HG03135 (cell line): ENCODE results near the gene RBM23.
"Not testable (repeated sequence)": the region's sequence is repeated elsewhere in the genome, so short reads cannot be mapped to it uniquely, and the experiment has no call there.

ENCODE experiments used
- ATAC-seq: cut with Tn5 transposase; IDR thresholded peaks from one replicate; pipeline ENCODE4 v1.9.1; 2021; ENCODE audit warnings: mild to moderate bottlenecking, moderate library complexity; ENCODE audit not compliant: unreplicated experiment

RBM23 gene

GRCh38 chr14:22918804-22919600 is at the start of gene RBM23:
RBM23 (minus strand) TSS chr14:22919149.
- peak; percentile 90 for ATAC-seq

- no peak for ATAC-seq
Measured at GRCh38 chr14:22966783-22967269, 47.9 kb upstream of the RBM23 start.

GRCh38 chr14:22965916-22966782 is 47.2 kb upstream of the RBM23 start:
- not testable (repeated sequence) for ATAC-seq

DNA sequence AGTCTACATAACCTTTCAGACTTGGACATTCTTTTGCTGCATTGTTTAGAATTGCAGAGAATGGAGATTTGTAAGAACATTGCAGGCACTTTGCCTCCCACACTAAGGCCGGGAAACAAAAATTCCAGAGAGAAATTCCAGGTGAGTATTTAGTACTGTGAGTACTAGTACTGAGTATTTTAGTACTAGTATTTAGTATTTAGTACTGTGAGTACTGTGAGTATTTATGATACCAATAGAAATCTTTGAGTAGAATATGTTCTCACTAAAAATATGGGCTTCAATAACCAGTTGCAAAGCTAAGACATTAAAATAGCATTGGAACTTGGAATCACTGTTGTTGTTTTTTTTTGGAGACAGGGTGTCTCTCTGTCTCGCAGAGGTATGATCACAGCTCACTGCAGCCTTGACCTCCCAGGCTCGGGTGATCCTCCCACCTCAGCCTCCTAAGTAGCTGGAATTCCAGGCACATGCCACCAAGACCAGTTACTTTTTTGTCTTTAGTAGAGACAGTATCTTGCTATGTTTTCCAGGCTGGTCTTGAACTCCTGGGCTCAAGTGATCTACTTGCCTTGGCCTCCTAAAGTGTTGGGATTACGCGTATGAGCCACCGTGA is 43.2 kb upstream of the RBM23 start:
- no peak for ATAC-seq

DNA sequence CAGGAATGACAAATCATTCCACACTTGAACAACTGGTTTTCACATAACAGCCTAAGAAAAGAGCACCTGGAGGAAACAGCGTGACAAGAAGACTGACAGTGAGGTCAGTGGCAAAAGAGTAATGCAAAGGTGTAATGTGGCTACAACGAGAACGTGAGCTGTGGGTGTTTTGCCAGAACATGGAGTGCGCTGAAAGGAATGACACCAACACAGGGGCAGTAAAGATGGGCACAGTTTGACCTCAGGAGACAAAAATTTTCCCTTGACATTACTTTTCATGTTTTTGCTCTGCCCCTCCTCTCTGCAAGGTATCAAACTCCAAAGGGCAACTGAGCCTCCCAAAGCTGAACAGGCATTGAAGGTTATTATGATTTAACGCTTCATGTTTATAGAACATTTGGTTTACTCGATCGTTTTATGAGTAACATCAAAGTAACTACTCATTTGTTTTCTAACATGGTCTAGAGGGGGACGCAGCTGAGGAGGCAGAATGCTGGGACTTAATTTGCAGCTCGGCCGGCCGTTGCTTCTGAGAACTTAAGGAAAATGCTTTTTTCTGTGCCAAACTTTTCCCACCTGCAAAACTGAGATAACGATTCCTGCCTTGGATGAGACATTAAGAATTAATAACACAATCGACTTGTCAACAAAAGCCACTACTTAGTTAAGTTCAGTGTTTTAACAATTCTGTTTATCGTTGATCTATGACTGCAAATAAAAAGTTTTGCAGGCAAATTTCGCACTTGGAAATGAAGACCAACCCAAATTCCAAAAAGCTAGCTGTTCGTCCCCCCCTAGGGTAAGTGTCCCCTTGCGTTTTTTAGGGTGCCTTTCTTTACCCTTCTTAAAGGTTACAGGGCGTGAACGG is 37.0 kb upstream of the RBM23 start:
- ATAC-seq = no peak

DNA sequence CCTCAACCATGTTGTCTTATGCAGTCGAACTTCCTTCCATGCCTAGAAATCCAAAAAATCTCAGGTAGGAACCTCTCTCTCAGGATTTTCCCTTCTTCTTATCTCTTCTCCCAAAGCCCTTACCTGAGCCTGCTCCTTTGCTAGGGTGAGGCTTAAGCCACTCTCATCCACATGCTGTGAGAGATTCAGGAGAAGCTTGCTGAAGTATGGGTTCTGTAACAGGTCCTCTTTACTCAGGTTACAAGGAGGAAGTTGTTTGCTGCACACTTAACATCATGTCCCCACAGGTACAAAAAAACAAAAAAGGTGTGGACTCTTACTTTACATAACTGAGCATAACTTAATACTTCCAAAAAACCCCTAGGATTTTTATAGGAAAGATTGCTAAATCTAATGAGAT is 33.5 kb upstream of the RBM23 start:
- no peak for ATAC-seq

- ATAC-seq = not testable (repeated sequence)
Measured at GRCh38 chr14:22951795-22952194, 32.8 kb upstream of the RBM23 start.

DNA sequence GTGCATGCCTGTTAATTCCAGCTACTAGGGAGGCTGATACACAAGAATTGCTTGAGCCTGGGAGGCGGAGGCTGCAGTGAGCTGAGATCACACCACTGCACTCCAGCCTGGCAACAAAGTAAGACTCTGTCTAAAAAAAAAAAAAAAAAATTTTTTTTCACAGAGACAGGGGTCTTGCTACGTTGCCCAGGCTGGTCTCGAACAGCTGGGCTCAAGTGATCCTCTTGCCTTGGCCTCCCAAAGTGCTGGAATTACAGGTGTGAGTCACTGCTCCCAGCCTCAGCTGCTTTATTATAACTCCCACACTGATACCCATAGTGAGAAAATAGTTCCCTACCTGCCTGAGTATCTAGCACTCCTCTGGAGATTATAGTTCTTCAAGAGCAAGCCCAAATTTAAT is 26.7 kb upstream of the RBM23 start:
- no peak for ATAC-seq

- ATAC-seq = no peak
Measured at GRCh38 chr14:22939684-22940083, 20.7 kb upstream of the RBM23 start.

GRCh38 chr14:22935156-22935555 is 16.2 kb upstream of the RBM23 start:
- no peak for ATAC-seq

DNA sequence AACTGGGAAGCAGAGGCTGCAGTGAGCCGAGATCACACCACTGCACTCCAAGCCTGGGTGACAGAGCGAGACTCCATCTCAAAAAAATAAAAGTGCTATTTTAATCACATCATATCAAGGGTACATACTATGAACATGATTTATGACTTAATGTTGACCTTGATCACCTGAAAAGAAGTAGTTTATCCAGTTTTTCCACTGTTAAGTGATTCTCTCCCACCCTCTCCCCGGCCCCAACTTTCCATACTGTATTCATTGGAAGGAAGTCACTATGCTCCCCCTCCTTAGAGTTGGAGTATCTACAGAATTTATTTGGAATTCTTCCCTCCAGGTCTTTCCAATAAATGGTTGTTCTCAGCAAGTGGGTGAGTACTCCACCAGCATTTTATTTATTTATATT is 13.2 kb upstream of the RBM23 start:
- ATAC-seq = no peak

DNA sequence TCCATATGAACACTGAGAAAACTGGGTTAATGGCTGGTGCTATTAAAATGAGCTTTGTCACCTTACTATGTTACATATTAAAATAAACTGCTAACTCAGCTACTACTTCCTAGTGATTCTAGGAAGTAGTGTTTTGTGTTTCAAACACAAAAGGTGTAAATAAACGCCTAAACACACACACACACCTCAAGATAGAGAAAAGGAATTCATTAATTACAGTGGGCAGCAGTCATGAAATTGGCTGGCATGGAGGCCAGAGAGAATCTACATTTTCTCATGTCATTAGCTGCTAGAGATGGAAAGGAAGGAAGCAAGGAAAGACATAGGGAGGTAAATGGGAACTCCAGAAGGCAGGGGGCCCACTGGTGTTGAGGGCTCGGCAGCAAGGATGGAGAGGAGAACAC is 11.0 kb upstream of the RBM23 start:
- peak; percentile 4 for ATAC-seq

DNA sequence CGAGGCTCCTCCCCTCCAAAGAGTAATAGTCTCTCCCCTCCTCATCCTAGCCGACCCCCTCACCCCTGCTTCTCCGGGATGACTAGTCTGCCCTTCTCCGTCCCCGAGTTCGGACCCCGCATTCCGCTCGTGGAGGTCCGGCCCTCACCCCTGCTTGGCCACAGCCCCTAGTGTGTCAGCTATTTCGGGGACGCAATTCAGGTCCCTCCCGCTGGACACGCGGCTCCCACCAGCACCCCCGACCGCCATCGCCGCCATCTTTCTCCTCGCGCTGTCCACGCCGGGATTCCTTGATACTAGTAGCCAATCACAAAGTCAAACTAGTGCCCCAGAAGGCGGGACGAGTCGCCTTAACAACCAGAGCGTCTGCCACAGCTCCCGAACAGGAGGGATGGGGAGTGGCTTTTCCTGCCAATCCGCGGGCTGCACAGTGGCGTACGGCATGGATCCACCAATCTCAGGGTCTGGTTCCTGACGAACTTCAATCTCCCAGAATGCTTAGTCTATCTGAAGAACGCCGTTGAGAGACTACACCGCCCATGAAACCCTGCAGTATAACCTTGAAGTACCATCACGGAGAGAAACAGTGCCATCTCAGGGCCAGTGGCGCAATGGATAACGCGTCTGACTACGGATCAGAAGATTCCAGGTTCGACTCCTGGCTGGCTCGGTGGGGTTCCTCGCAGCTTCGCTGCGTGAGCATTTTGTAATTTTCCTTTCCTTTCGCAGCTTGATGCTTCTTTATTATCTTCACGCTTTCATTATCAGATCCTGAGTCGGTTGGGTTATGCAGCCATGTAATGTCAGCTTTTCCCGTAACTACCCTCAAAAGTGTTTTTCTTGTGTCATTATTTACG is 10.4 kb upstream of the RBM23 start, which contains the start of gene PRMT5:
PRMT5 (minus strand) TSS at position 273 of the 857 bp plus-strand sequence; CDS start at position 258, 15 bp downstream.
- peak; percentile 91 for ATAC-seq

GRCh38 chr14:22928237-22929103 is 9.5 kb upstream of the RBM23 start:
- no peak for ATAC-seq

- ATAC-seq = no peak
Measured at GRCh38 chr14:22926316-22926715, 7.4 kb upstream of the RBM23 start.

GRCh38 chr14:22925513-22925912 is 6.6 kb upstream of the RBM23 start:
- ATAC-seq = no peak

DNA sequence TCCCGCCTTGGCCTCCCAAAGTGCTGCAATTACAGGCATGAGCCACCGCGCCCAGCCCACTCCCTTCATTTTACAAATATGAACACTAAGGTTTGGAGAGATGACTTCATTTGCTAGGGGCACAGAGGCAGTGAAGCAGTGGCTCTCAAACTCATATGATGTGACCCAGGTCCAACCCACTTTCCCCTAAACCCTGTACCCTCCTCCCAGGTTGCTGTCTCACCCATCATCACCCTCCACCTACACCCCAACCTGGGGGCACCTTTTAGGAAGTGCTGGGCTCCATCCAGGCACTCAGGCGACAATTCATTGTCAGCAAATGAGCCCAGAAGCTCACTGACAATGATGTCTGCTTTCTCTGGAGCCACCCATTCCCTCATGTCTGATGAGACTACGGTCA is 4.8 kb upstream of the RBM23 start:
- no peak for ATAC-seq

DNA sequence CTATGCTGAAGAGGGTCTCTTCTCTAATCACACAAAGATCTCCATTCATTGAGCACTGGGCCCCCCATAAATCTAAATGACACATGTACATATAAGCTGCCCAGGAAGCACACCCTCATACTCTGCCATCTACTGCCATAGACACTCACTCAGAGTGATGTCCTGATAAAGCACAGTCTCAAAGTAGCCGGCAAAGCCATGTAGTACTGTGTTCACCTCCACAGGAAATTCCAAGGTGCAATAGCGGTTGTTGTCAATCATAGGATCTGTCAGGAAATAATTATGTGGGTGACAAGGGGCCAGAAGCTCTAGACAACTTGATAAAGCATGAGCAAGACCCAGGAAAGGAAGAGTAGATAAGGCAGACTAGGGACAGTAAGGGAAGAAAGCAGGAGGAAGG is 3.3 kb upstream of the RBM23 start:
- ATAC-seq = no peak
